RWPE1 (cell line): ENCODE data around the gene AAGAB.
A peak's percentile ranks its signal among the peaks of the same experiment; 100 is the strongest.
"Not testable (repeated sequence)": the region's sequence is repeated elsewhere in the genome, so short reads cannot be mapped to it uniquely, and the experiment has no call there.

Source experiments
- CTCF ChIA-PET: fragments of 350-600 bp; sonication (Branson Sonifier 250); formaldehyde crosslinking; extraction: SDS; loops from one replicate; lab custom pipeline; 2021; lab: Yijun Ruan, JAX
- POLR2A ChIA-PET: fragments of 400-600 bp; formaldehyde crosslinking; extraction: SDS; loops from one replicate; lab custom pipeline; 2020; ENCODE audit warnings: antibody characterized with exemption; ENCODE audit not compliant: low non-redundant PET; lab: Yijun Ruan, JAX
- DNase-seq: peaks from one replicate; pipeline ENCODE4 v3.0.0; 2012; ENCODE audit warnings: low spot score
- H3K27ac ChIP-seq: fragments of 450-650 bp; 2 replicates; pipeline ENCODE4 v1.5.1; 2017
- TF ChIP-seq, protein P1 (sequence below): fragments of 450-650 bp; conservative IDR thresholded peaks from 2 replicates; pipeline ENCODE4 v1.5.1; 2017; ENCODE audit warnings: low read depth, mild to moderate bottlenecking

The AAGAB gene

DNA sequence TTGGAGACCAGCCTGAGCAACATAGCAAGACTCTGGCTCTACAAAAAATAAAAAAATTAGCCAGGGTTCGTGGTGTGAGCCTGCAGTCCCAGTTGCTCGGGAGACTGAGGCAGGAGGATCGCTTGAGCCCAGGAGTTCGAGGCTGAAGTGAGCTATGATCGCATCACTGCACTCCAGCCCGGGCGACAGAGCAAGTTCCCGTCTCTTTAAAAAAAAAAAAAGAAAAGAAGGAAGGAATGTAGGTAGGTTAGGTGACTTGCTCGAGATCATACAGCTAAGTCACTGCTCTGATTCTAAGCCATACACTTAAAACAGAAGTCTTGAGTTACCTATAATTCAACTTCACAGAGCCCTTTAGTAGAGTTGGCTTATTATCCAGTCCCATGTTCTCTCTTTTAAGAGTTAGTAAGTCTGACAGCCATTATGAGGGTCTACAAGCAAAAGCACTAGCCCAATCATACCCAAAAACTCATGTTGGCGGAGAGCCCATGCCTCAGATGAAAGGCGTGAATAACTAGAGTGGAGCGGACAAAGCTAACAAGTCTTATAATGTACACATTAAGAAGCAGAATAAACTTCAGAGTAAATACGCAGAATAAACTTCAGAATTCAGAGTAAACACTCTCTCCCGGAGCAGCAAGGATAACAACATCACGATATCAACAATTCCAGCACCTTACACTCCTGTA is 768 bp downstream of the AAGAB start:
- CTCF ChIA-PET: interaction anchor here (0.6 to 1.0 kb wide), 2 partner anchors 9 to 307 kb away, joined by 3 to 8 read pairs; no protein-coding TSS in a partner anchor
- POLR2A ChIA-PET: interaction anchor here (0.6 kb wide), 1 partner anchor 28 kb away, joined by 3 read pairs; no protein-coding TSS in a partner anchor
- TF ChIP-seq, protein P1, sequence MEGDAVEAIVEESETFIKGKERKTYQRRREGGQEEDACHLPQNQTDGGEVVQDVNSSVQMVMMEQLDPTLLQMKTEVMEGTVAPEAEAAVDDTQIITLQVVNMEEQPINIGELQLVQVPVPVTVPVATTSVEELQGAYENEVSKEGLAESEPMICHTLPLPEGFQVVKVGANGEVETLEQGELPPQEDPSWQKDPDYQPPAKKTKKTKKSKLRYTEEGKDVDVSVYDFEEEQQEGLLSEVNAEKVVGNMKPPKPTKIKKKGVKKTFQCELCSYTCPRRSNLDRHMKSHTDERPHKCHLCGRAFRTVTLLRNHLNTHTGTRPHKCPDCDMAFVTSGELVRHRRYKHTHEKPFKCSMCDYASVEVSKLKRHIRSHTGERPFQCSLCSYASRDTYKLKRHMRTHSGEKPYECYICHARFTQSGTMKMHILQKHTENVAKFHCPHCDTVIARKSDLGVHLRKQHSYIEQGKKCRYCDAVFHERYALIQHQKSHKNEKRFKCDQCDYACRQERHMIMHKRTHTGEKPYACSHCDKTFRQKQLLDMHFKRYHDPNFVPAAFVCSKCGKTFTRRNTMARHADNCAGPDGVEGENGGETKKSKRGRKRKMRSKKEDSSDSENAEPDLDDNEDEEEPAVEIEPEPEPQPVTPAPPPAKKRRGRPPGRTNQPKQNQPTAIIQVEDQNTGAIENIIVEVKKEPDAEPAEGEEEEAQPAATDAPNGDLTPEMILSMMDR: no peak
- H3K27ac ChIP-seq: peak overlapping the region; percentile 93
- peak; percentile 20 for DNase-seq

DNA sequence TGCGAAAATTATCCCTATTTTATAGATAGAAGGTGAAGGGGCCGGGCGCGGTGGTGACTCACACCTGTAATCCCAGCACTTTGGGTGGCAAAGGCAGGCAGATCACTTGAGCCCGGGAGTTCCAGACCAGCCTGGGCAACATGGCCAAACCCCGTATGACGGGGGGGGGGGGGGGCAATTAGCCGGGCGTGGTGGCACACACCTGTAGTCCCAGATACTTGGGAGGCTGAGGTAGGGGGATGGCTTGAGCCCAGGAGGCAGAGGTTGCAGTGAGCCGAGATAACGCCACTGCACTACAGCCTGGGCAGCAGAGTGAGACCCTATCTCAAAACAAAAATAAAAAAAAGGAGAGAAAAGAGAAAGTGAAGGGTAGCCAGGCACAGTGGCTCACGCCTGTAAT is 1.4 kb downstream of the AAGAB start:
- no peak for DNase-seq
- TF ChIP-seq, protein P1: no peak
- POLR2A ChIA-PET: no interaction called here
- peak overlapping the region; percentile 93 for H3K27ac ChIP-seq
- CTCF ChIA-PET: no interaction called here

DNA sequence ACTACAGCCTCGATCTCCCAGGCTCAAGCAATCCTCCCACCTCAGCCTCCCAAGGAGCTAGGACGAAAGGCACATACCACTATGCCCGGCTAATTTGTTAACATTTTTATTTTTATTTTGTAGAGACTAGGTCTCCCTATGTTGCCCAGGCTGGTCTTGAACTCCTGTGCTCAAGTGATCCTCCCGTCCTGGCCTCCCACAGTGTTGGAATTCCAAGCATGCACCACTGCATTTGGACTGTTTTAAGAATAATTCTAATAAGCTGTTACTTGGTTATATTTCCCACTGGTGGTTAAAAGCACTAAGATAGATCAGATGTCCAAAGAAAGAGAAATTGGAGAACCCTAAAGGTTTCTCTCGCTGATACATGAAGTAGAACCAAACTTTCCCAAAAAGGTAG is 3.1 kb downstream of the AAGAB start:
- DNase-seq: no peak
- TF ChIP-seq, protein P1: no peak
- ChIA-PET POLR2A (interaction anchor here (0.5 kb wide), 1 partner anchor 9 kb away, joined by 4 read pairs; no protein-coding TSS in a partner anchor), CTCF (no interaction called here)
- no peak overlapping the region for H3K27ac ChIP-seq

DNA sequence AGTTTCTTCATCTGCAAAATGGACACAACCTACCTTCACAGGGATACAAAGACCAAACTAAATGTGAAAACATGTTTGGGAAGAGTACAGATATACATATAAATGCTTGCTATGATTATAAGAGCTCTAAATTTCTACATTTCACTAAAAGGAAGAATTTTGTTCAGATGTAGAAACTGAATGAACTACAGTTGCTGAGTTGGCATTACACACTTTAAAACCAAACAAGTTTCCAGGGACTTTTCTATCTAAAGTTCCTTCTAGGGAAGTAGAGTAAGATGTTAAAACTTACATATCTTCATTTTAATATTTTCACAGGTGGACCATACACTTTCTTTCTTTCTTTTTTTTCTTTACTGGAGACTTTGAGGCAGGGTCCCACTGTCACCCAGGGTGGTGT is 4.6 kb downstream of the AAGAB start:
- no peak overlapping the region for H3K27ac ChIP-seq
- DNase-seq: no peak
- TF ChIP-seq, protein P1: no peak
- ChIA-PET POLR2A (no interaction called here), CTCF (interaction anchor here (0.8 kb wide), 1 partner anchor 10 kb away, joined by 3 read pairs; no protein-coding TSS in a partner anchor)

DNA sequence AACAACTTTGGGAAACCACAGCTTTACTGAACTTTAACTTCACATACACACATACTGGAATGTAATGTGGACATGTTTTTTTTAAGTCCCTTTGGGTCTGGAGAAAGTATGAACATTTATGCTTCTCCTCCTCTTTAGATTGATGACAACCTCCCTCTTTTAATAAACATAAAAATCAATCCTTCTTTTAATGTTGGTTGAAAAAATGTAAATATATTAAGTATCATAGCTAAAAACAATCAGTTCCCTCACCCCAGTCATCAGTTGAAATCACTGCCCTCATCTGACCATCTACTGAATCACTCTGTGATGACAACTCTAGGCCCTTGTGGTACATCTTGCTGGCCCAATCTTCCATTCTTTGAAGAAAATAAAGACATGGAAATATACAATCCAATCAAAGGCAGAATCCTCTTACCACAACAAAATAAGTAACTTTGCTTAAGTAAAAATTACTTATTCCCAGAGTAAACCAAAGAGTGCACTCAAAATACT is 6.4 kb downstream of the AAGAB start:
- ChIA-PET POLR2A (no interaction called here), CTCF (no interaction called here)
- H3K27ac ChIP-seq: no peak overlapping the region
- TF ChIP-seq, protein P1: no peak
- DNase-seq: no peak

DNA sequence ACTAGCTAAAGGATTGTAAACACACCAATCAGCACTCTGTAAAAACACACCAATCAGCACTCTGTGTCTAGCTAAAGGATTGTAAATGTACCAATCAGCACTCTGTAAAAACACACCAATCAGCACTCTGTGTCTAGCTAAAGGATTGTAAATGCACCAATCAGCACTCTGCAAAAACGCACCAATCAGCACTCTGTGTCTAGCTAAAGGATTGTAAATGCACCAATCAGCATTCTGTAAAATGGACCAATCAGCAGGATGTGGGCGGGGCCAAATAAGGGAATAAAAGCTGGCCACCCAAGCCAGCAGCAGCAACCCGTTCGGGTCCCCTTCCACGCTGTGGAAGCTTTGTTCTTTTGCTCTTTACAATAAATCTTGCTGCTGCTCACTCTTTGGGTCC is 7.9 kb downstream of the AAGAB start:
- POLR2A ChIA-PET, H3K27ac ChIP-seq, DNase-seq: not testable (repeated sequence)
- CTCF ChIA-PET: interaction anchor here (0.7 kb wide), 1 partner anchor 44 kb away, joined by 3 read pairs; no protein-coding TSS in a partner anchor

DNA sequence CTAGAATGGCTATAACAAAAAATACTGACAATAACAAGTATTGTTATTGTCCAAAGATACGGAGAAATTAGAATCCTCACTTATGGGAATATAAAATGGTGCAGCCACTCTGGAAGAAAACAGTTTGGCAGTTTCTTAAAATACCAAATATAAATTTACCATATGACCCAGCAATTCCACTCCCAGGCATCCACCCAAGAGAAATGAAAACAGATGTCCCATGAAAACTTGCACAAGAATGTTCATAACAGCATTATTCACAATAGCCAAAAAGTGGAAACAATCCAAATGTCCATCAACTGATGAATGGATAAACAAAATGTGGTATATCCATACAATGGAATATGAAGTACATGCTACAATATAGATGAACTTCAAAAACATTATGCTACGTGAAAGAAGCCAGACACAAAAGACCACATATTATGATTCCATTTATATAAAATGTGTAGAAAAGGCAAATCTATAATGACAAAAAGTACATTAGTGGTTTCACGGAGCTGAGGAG is 9.4 kb downstream of the AAGAB start:
- DNase-seq: no peak
- TF ChIP-seq, protein P1: no peak
- ChIA-PET POLR2A (no interaction called here), CTCF (no interaction called here)
- H3K27ac ChIP-seq: no peak overlapping the region
